ENCODE data around the gene SMCO3.

Gene SMCO3

DNA sequence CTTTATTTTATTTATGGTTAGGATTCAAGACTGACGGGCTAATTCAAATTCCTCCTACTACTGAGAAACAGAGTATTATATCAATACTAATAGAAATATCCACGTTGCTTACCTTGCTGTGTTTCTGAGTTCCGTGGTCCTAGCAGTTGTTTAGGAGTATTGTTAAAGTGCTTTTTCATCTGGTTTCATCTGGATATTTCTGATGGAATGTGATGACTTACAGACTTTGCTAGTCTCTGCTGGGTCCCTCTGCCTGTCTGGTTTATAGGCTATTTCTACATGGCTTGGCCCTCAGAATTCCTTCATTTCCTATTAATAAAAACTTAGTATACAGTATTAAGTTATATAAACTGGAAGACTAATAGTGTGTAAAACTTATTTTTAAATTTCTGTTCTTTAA, at the start of gene SMCO3:
Gene SMCO3 (minus strand): TSS at position 169 of the 400 bp plus-strand sequence. CDS start 7,502 bp downstream, outside the sequence.
- no peaks in the 10 kb centered on the region for H3K27me3 Mint-ChIP-seq
- peaks cover 16% of the 10 kb centered on the region for H3K4me1 Mint-ChIP-seq
- no peak within 1 kb of the TSS for H3K4me3 Mint-ChIP-seq
- peaks cover 11% of the 10 kb centered on the region for H3K36me3 Mint-ChIP-seq
- ATAC-seq, result no peak
- H3K9me3 Mint-ChIP-seq, result peaks cover 7% of the 10 kb centered on the region
- H3K27ac Mint-ChIP-seq, result peak within 1 kb of the TSS; percentile 39

- Mint-ChIP-seq H3K27me3 (no peaks in the 10 kb centered on the region), H3K36me3 (peaks cover 16% of the 10 kb centered on the region), H3K27ac (no peak overlapping the region), H3K4me3 (no peak overlapping the region), H3K4me1 (peaks cover 23% of the 10 kb centered on the region), H3K9me3 (peaks cover 22% of the 10 kb centered on the region)
- no peak for ATAC-seq
These were observed 46.5 kb upstream of the SMCO3 start for GRCh38 chr12:14860490-14860889.

DNA sequence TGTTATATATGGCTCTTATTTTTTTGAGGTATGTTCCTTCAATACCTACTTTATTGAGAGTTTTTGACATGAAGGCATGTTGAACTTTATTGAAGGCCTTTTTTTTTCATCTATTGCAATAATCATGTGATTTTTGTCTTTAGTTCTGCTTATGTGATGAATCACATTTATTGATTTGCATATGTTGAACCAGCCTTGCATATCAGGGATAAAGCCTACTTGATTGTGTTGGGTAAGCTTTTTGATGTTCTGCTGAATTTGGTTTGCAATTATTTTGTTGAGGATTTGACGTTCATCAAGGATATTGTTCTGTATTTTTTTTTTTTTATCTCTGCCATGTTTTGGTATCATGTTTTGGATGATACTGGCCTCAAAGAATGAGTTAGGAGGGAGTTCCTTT, 44.5 kb upstream of the SMCO3 start:
- H3K27me3 Mint-ChIP-seq, result no peaks in the 10 kb centered on the region
- ATAC-seq, result no peak
- H3K27ac Mint-ChIP-seq, result peak overlapping the region; percentile 73
- peaks cover 16% of the 10 kb centered on the region for H3K36me3 Mint-ChIP-seq
- H3K4me3 Mint-ChIP-seq, result no peak overlapping the region
- H3K4me1 Mint-ChIP-seq, result peaks cover 31% of the 10 kb centered on the region
- peaks cover 22% of the 10 kb centered on the region for H3K9me3 Mint-ChIP-seq

- H3K27me3 Mint-ChIP-seq, result no peaks in the 10 kb centered on the region
- peaks cover 31% of the 10 kb centered on the region for H3K4me1 Mint-ChIP-seq
- ATAC-seq, result no peak
- no peak overlapping the region for H3K4me3 Mint-ChIP-seq
- H3K36me3 Mint-ChIP-seq, result peaks cover 6% of the 10 kb centered on the region
- peak overlapping the region; percentile 7 for H3K27ac Mint-ChIP-seq
- H3K9me3 Mint-ChIP-seq, result peaks cover 9% of the 10 kb centered on the region
These were observed 40.7 kb upstream of the SMCO3 start for GRCh38 chr12:14854586-14855183.

DNA sequence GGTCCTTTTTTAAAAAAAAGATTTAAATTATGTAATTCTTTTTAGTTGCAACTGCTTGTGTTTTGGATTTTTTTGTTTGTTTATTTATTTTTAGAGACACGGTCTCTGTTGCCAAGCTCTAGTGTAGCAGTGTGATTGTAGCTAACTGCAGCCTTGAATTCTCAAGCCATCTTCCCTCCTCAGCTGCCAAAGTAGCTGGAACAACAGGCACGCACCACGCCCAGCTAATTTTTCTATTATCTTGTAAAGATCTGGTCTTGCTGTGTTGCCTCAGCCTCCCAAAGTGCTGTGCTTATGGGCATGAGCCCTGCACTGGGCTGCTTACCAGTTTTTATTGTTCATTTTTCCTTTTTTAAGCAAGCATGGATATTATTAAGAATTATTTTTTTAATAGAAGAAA, 40.0 kb upstream of the SMCO3 start:
- no peak for ATAC-seq
- H3K27ac Mint-ChIP-seq, result no peak overlapping the region

GRCh38 chr12:14852880-14853279, 38.9 kb upstream of the SMCO3 start:
- H3K27me3 Mint-ChIP-seq, result no peaks in the 10 kb centered on the region
- no peaks in the 10 kb centered on the region for H3K36me3 Mint-ChIP-seq
- H3K4me1 Mint-ChIP-seq, result peaks cover 14% of the 10 kb centered on the region
- H3K9me3 Mint-ChIP-seq, result peaks cover 5% of the 10 kb centered on the region
- no peak overlapping the region for H3K27ac Mint-ChIP-seq
- no peak overlapping the region for H3K4me3 Mint-ChIP-seq
- no peak for ATAC-seq

More for the DNA sequence above, 40.0 kb upstream of the SMCO3 start:
- no peak overlapping the region for H3K4me3 Mint-ChIP-seq
- peaks cover 25% of the 10 kb centered on the region for H3K4me1 Mint-ChIP-seq
- H3K9me3 Mint-ChIP-seq, result peaks cover 5% of the 10 kb centered on the region
- H3K36me3 Mint-ChIP-seq, result no peaks in the 10 kb centered on the region
- no peaks in the 10 kb centered on the region for H3K27me3 Mint-ChIP-seq

GRCh38 chr12:14850929-14851663, 37.1 kb upstream of the SMCO3 start:
- Mint-ChIP-seq H3K36me3 (no peaks in the 10 kb centered on the region), H3K27me3 (no peaks in the 10 kb centered on the region), H3K9me3 (peaks cover 1% of the 10 kb centered on the region), H3K27ac (no peak overlapping the region), H3K4me3 (no peak overlapping the region), H3K4me1 (peaks cover 8% of the 10 kb centered on the region)
- no peak for ATAC-seq

- Mint-ChIP-seq H3K27me3 (no peaks in the 10 kb centered on the region), H3K36me3 (no peaks in the 10 kb centered on the region), H3K9me3 (no peaks in the 10 kb centered on the region), H3K4me3 (no peak overlapping the region), H3K4me1 (peaks cover 9% of the 10 kb centered on the region), H3K27ac (no peak overlapping the region)
- no peak for ATAC-seq
These were observed 35.7 kb upstream of the SMCO3 start for GRCh38 chr12:14849661-14850060.

DNA sequence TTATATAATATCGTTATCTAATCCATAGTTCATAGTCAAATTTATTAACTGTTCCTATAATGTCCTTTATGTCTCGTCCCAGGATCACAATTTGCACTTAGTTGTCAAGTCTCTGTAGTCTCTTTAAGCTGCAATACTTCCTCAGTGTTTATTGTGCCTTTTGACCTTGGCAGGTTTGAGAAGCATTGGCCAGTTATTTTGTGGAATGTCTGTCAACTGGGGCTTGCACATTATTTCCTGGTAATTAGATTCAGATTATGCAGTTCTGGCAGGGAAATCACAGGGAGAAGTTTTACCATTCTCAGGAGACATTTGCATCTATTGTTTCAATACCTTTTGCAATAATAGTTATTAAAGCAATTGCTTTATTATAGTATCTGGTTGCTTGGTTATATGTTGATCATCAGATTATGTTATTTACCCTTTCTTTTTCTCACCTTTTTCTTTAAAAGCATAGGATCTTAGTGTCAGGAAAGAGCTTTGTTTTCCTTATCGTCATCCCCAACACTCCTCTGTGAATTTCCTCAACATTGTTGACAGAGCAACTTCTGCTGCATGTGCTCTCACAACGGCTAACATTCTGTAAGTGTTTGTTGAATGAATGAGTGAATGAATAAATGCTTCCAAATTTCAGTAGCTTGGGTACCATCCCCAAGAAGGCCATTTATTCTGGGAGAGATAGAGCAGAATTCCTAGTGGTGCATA, 33.0 kb upstream of the SMCO3 start:
- H3K36me3 Mint-ChIP-seq, result no peaks in the 10 kb centered on the region
- no peak for ATAC-seq
- no peaks in the 10 kb centered on the region for H3K9me3 Mint-ChIP-seq
- no peaks in the 10 kb centered on the region for H3K27me3 Mint-ChIP-seq
- H3K4me3 Mint-ChIP-seq, result no peak overlapping the region
- H3K4me1 Mint-ChIP-seq, result peaks cover 7% of the 10 kb centered on the region
- H3K27ac Mint-ChIP-seq, result peak overlapping the region; percentile 15

DNA sequence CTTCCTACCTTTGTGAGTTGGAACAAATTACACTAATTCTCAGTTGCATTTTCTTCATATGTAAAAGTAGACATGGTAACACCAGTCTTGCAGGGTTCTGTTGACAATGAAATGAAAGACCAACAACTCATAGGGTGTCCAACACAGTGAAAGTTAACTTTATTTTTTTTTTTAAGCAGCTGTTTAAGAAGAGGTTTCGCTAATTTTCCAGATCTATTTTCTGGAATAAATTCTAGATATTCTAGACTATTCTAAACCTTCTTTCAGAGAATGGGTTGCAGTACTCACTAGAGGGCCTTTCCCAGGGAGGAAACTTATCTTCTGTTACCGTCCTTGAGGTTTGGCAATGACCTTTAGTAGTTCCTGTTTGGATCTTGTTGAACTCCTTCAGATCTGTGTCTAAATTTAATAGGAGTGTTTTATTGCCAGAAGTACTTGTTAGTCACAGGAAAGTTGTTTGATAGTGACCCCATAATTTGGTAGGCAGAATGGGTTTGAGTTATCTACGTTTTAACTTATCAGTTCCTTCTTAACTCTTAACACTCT, 32.1 kb upstream of the SMCO3 start:
- ATAC-seq, result no peak
- no peak overlapping the region for H3K4me3 Mint-ChIP-seq
- H3K27ac Mint-ChIP-seq, result no peak overlapping the region
- no peaks in the 10 kb centered on the region for H3K36me3 Mint-ChIP-seq
- H3K27me3 Mint-ChIP-seq, result no peaks in the 10 kb centered on the region
- no peaks in the 10 kb centered on the region for H3K9me3 Mint-ChIP-seq
- peaks cover 13% of the 10 kb centered on the region for H3K4me1 Mint-ChIP-seq

DNA sequence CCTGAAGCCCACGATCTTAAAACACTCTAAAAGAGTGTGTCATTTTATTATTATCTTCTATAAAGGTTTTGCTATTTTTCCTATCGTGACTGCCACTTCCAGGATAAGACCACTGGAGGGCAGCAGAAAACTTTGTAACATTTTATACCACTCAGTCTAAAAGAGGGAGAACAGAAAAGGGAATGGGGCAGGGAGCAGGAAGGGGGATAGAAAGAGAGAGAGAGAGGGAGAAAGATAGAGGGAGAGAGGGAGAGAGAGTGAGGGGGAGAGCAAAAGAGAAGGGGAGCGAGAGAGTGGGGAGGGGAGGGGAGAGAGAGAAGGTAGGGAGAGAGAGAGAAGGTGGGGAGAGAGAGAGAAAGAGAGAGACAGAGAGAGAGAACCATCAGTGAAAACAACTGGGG, 31.4 kb upstream of the SMCO3 start:
- Mint-ChIP-seq H3K4me3 (peak overlapping the region; percentile 42), H3K9me3 (no peaks in the 10 kb centered on the region), H3K4me1 (peaks cover 14% of the 10 kb centered on the region), H3K36me3 (no peaks in the 10 kb centered on the region), H3K27ac (peak overlapping the region; percentile 69), H3K27me3 (no peaks in the 10 kb centered on the region)
- ATAC-seq, result peak; percentile 50

DNA sequence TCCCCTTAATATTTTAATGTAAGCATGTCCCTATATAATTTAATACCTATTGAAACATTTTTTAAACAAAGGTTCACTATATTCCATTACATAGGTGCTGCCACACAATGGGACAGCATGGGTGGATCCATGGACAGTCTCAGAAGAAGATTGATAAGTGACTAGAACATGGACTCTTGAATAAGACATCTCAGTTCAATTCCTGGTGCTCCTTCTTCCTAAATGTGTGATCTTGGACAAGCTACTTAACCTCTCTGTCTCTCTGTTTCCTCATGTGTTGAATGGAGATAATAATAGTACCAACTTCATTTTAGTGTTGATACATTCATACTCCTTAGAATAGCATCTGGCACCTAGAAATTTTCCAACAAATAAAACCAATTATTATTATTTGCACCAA, 30.4 kb upstream of the SMCO3 start:
- Mint-ChIP-seq H3K27me3 (no peaks in the 10 kb centered on the region), H3K27ac (no peak overlapping the region), H3K9me3 (peaks cover 2% of the 10 kb centered on the region), H3K4me3 (no peak overlapping the region), H3K36me3 (peaks cover 2% of the 10 kb centered on the region), H3K4me1 (peaks cover 14% of the 10 kb centered on the region)
- ATAC-seq, result no peak

DNA sequence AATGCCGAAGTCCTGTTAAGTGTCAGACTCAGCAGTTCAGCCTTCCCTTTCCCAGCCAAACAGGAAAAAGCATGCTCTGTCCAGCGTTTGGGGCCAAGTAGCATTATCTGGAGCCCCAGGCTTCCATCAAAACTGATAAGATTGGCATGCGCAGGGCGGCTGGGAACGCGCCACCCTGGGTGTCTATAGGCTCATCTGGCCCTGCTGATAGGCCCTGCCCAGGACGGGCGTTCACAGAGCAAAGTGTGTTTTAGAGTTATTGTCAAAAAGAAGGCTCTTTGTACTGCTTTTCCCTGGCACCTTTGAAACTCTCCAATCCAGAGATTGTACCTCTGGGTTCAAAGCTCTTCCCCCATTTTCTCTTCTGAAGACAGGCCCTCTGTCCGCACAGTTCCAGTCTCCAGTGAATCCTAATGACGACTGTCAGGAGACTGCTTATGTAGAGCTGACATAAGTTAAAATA, 29.5 kb upstream of the SMCO3 start, which contains the start of gene ART4:
Gene ART4 (minus strand): TSS at position 102 of the 463 bp plus-strand sequence. CDS start 413 bp downstream, outside the sequence.
- Mint-ChIP-seq H3K36me3 (peaks cover 7% of the 10 kb centered on the region), H3K4me3 (no peak within 1 kb of the TSS), H3K27ac (no peak within 1 kb of the TSS), H3K4me1 (peaks cover 14% of the 10 kb centered on the region), H3K27me3 (no peaks in the 10 kb centered on the region), H3K9me3 (peaks cover 6% of the 10 kb centered on the region)
- no peak for ATAC-seq

GRCh38 chr12:14842315-14842714, 28.3 kb upstream of the SMCO3 start:
- Mint-ChIP-seq H3K4me1 (peaks cover 14% of the 10 kb centered on the region), H3K27me3 (no peaks in the 10 kb centered on the region), H3K4me3 (no peak overlapping the region), H3K27ac (no peak overlapping the region), H3K36me3 (peaks cover 7% of the 10 kb centered on the region), H3K9me3 (peaks cover 6% of the 10 kb centered on the region)
- ATAC-seq, result no peak

GRCh38 chr12:14841761-14842160, 27.8 kb upstream of the SMCO3 start:
- no peak for ATAC-seq

More at GRCh38 chr12:14841761-14842160, 27.8 kb upstream of the SMCO3 start:
- no peak overlapping the region for H3K4me3 Mint-ChIP-seq
- peaks cover 7% of the 10 kb centered on the region for H3K36me3 Mint-ChIP-seq
- H3K27ac Mint-ChIP-seq, result no peak overlapping the region
- peaks cover 6% of the 10 kb centered on the region for H3K9me3 Mint-ChIP-seq
- peaks cover 14% of the 10 kb centered on the region for H3K4me1 Mint-ChIP-seq
- no peaks in the 10 kb centered on the region for H3K27me3 Mint-ChIP-seq

Measured in stimulated activated memory B cell treated with anti-CD40 and anti-IgM and Interleukin-4, amounts not matched to agents 10 μg/mL and 1 μg/mL and 100 μg/mL, for 72 hours (primary cell).